Endodermal cell (in vitro differentiated cells): ENCODE data around the gene SMAD7. TPM values are rescaled to one million over a fixed set of nuclear protein-coding genes. Genes with fewer than 3 reads are reported as not detected.

ENCODE experiments used
- DNase-seq: peaks from one replicate; pipeline ENCODE4 v3.0.0-alpha.2; 2017
- H3K27ac ChIP-seq: 2 replicates; pipeline ENCODE4 v1.5.1; 2013; ENCODE audit warnings: mild to moderate bottlenecking, low read depth, low read length, moderate library complexity
- H3K27me3 ChIP-seq: 2 replicates; pipeline ENCODE4 v1.6.1; 2013; ENCODE audit warnings: mild to moderate bottlenecking, low read length, moderate library complexity; ENCODE audit not compliant: insufficient read depth, control insufficient read depth, poor library complexity, severe bottlenecking
- H3K36me3 ChIP-seq: 2 replicates; pipeline ENCODE4 v1.7.0; 2013; ENCODE audit warnings: mild to moderate bottlenecking, low read length, moderate library complexity; ENCODE audit not compliant: control insufficient read depth, insufficient read depth
- H3K4me1 ChIP-seq: one replicate; pipeline ENCODE4 v1.7.0; 2013; ENCODE audit warnings: low read length; ENCODE audit not compliant: control insufficient read depth, insufficient read depth
- H3K4me3 ChIP-seq: 2 replicates; pipeline ENCODE4 v1.5.1; 2013; ENCODE audit warnings: mild to moderate bottlenecking, low read length, moderate library complexity
- H3K9ac ChIP-seq: 2 replicates; pipeline ENCODE4 v1.6.1; 2013; ENCODE audit warnings: mild to moderate bottlenecking, low read length, moderate library complexity; ENCODE audit not compliant: poor library complexity, severe bottlenecking; ENCODE audit errors: extremely low read depth
- H3K9me3 ChIP-seq: 2 replicates; pipeline ENCODE4 v1.6.1; 2013; ENCODE audit warnings: mild to moderate bottlenecking, low read length, moderate library complexity; ENCODE audit not compliant: control insufficient read depth
- H3K27ac Mint-ChIP-seq: 2 replicates; pipeline ENCODE4 v1.8.0; 2020; ENCODE audit warnings: mixed read lengths
- H3K27me3 Mint-ChIP-seq: 2 replicates; pipeline ENCODE4 v1.8.0; 2021; ENCODE audit warnings: mild to moderate bottlenecking, mixed read lengths; ENCODE audit not compliant: insufficient read depth
- H3K36me3 Mint-ChIP-seq: 2 replicates; pipeline ENCODE4 v1.8.0; 2020; ENCODE audit warnings: low read depth, mixed read lengths
- H3K4me1 Mint-ChIP-seq: 2 replicates; pipeline ENCODE4 v1.8.0; 2020; ENCODE audit warnings: mixed read lengths
- H3K4me3 Mint-ChIP-seq: 2 replicates; pipeline ENCODE4 v1.8.0; 2020; ENCODE audit warnings: mild to moderate bottlenecking, moderate library complexity, mixed read lengths
- H3K9me3 Mint-ChIP-seq: 2 replicates; pipeline ENCODE4 v1.8.0; 2020; ENCODE audit warnings: mild to moderate bottlenecking, mixed read lengths
- WGBS, 2 experiments: methylation state at CpG; one replicate each; pipeline versions ENCODE4 v1.1.5 to v1.1.7; 2013; ENCODE audit warnings: missing lambda C conversion rate in 2 of 2, mixed read lengths in 1 of 2; ENCODE audit not compliant: insufficient coverage in 1 of 2, insufficient read length in 1 of 2; 5-methylcytosine and 5-hydroxymethylcytosine counted together
- total RNA-seq, 2 donors: library from RNA; stranded (reverse); fragmentation: NEBNext Ultra II Directional in 1 of 2; extraction: Animal tissue kit (Norgen Biotek cat#: 25700) in 1 of 2; gene quantifications; 2 replicates in 1 of 2; 3 replicates in 1 of 2; pipeline ENCODE4 v1.2.1, GENCODE V29; 2021
- TF ChIP-seq, protein P1 (sequence below): fragments of 200-600 bp; sonication (generic); conservative IDR thresholded peaks from 2 replicates; pipeline ENCODE4 v1.5.0; 2021; ENCODE audit warnings: antibody characterized with exemption, mild to moderate bottlenecking

The SMAD7 gene
- total RNA-seq, 2 donors from 2014 or later, result 52.4 to 67.4 TPM

DNA sequence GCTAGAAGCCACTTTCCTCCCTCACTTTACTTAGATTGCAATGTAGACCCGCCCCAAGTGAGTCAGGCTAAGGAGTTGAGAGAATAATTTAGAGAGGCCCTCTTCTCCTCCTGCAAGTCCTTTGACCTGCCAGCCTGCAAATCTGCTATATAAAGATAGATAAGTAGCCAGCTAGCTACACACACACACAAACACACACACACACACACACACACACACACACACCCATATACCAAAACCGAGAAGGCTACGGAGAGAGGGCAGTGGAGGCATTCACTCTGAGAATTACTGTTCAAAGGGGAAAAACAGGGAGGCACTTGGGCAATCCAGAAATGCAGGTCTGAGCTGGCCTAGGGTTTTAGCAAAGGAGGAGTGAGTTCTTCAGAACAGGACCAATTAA is 23.0 kb upstream of the SMAD7 start:
- Mint-ChIP-seq H3K27ac (peak overlapping the region; percentile 42), H3K4me3 (peak overlapping the region; percentile 73), H3K36me3 (peaks cover 2% of the 10 kb centered on the region), H3K4me1 (peaks cover 29% of the 10 kb centered on the region), H3K27me3 (peaks cover 2% of the 10 kb centered on the region), H3K9me3 (no peaks in the 10 kb centered on the region)
- no peak overlapping the region for H3K27ac ChIP-seq
- peak overlapping the region; percentile 87 for H3K4me3 ChIP-seq
- H3K9ac ChIP-seq, result no peak overlapping the region
- H3K9me3 ChIP-seq, result no peaks in the 10 kb centered on the region
- TF ChIP-seq, protein P1, sequence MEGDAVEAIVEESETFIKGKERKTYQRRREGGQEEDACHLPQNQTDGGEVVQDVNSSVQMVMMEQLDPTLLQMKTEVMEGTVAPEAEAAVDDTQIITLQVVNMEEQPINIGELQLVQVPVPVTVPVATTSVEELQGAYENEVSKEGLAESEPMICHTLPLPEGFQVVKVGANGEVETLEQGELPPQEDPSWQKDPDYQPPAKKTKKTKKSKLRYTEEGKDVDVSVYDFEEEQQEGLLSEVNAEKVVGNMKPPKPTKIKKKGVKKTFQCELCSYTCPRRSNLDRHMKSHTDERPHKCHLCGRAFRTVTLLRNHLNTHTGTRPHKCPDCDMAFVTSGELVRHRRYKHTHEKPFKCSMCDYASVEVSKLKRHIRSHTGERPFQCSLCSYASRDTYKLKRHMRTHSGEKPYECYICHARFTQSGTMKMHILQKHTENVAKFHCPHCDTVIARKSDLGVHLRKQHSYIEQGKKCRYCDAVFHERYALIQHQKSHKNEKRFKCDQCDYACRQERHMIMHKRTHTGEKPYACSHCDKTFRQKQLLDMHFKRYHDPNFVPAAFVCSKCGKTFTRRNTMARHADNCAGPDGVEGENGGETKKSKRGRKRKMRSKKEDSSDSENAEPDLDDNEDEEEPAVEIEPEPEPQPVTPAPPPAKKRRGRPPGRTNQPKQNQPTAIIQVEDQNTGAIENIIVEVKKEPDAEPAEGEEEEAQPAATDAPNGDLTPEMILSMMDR, result no peak
- no peaks in the 10 kb centered on the region for H3K36me3 ChIP-seq
- WGBS, 2 experiments, result 60 to 70% methylated on average over 1 to 3 of the region's 3 CpGs
- no peaks in the 10 kb centered on the region for H3K27me3 ChIP-seq
- DNase-seq, result peak; percentile 65
- peaks cover 5% of the 10 kb centered on the region for H3K4me1 ChIP-seq

DNA sequence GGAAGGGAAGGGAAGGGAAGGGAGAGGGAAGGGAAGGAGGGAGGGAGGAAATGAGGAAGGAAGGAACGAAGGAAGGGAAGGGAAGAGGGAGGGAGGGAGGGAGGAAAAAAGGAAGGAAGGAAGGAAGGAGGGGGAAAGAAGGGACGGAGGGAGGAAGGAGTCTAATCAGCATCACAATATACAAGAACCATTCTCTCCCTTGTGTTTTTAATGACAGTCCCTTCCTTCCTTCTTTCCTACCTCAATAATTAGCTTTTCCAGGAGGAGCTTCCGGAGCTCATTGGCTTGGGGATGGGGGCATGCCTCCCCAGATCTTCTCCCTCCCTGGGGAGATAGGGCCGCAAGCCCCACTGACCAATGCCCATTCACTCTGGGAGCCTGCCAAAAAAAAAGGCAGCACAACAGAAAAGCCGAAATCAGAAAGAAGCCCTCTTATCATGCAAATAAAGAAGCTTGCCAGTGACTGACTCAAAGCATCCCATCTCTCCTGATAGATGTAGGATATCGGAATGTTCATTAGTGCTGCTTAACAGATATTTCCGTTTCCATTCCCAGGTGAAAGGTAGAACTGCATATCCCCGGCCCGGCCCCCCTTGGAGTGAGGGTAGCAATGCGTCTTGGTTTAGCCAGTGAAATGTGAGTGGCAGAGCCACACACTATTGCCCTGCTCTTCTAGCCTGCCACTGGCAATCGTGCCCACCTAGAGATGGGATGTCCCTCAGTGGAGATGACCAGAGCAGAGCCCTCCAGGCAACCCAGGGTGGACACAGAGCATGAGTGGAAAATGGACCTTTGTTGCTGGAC is 17.8 kb upstream of the SMAD7 start:
- H3K36me3 ChIP-seq, result no peaks in the 10 kb centered on the region
- Mint-ChIP-seq H3K27ac (no peak overlapping the region), H3K4me1 (peaks cover 25% of the 10 kb centered on the region), H3K9me3 (peaks cover 5% of the 10 kb centered on the region), H3K36me3 (peaks cover 17% of the 10 kb centered on the region), H3K4me3 (no peak overlapping the region), H3K27me3 (peaks cover 6% of the 10 kb centered on the region)
- no peak overlapping the region for H3K27ac ChIP-seq
- peak; percentile 66 for DNase-seq
- H3K4me3 ChIP-seq, result no peak overlapping the region
- H3K27me3 ChIP-seq, result no peaks in the 10 kb centered on the region
- H3K4me1 ChIP-seq, result no peaks in the 10 kb centered on the region
- WGBS, 2 experiments, result 43 to 63% methylated on average over 7 to 10 of the region's 11 CpGs
- H3K9me3 ChIP-seq, result no peaks in the 10 kb centered on the region
- TF ChIP-seq, protein P1, result no peak
- H3K9ac ChIP-seq, result no peak overlapping the region

DNA sequence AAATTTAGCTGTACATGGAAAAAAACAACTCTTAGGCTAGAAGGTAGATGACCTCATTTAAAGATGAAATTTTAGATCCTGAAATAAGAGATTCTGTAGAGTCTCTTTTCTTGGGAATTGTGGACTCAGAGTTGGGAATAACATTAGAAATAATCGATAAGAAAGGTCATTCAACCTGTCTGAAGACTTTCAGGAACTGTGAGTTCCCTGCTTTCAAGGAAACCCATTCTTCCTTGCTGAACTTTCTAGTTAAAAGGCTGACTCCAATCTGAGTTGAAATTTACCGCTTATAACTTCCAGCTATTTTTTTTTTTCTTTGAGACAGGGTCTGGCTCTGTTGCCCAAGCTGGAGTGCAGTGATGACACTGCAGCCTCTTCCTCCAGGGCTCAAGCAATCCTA is 16.8 kb upstream of the SMAD7 start:
- TF ChIP-seq, protein P1, result no peak
- no peak overlapping the region for H3K27ac ChIP-seq
- no peak overlapping the region for H3K4me3 Mint-ChIP-seq

More for the DNA sequence above, 16.8 kb upstream of the SMAD7 start:
- Mint-ChIP-seq H3K4me1 (peaks cover 31% of the 10 kb centered on the region), H3K27me3 (peaks cover 6% of the 10 kb centered on the region), H3K36me3 (peaks cover 17% of the 10 kb centered on the region), H3K27ac (no peak overlapping the region), H3K9me3 (peaks cover 5% of the 10 kb centered on the region)
- Histone ChIP-seq H3K36me3 (no peaks in the 10 kb centered on the region), H3K9ac (no peak overlapping the region), H3K9me3 (no peaks in the 10 kb centered on the region), H3K4me3 (no peak overlapping the region), H3K4me1 (peaks cover 3% of the 10 kb centered on the region), H3K27me3 (no peaks in the 10 kb centered on the region)
- WGBS, 2 experiments, result 90 to 94% methylated on average over 2 of the region's 2 CpGs
- no peak for DNase-seq
